ENCODE results near the gene TAF11.
"Not testable (repeated sequence)": the region's sequence is repeated elsewhere in the genome, so short reads cannot be mapped to it uniquely, and the experiment has no call there.

The TAF11 gene

GRCh38 chr6:34904990-34905613 lies 17.3 kb upstream of the TAF11 start:
- DNase-seq (ENCODE audit: low spot score): no peak

- DNase-seq (ENCODE audit: low spot score): no peak
These were observed 14.1 kb upstream of the TAF11 start for GRCh38 chr6:34901930-34902329.

GRCh38 chr6:34900321-34901031 lies 12.6 kb upstream of the TAF11 start:
- DNase-seq (ENCODE audit: low spot score): no peak

GRCh38 chr6:34899748-34900147 lies 11.9 kb upstream of the TAF11 start:
- not testable (repeated sequence) for DNase-seq (ENCODE audit: low spot score)

GRCh38 chr6:34897716-34898115 lies 9.9 kb upstream of the TAF11 start:
- DNase-seq (ENCODE audit: low spot score): no peak

GRCh38 chr6:34897130-34897529 lies 9.3 kb upstream of the TAF11 start:
- no peak for DNase-seq (ENCODE audit: low spot score)

GRCh38 chr6:34894693-34895092 lies 6.9 kb upstream of the TAF11 start:
- no peak for DNase-seq (ENCODE audit: low spot score)

GRCh38 chr6:34891296-34891695 lies 3.5 kb upstream of the TAF11 start:
- no peak for DNase-seq (ENCODE audit: low spot score)

- DNase-seq (ENCODE audit: low spot score): no peak
These were observed 2.7 kb upstream of the TAF11 start for GRCh38 chr6:34890533-34890925.

GRCh38 chr6:34888874-34889555 lies 1.2 kb upstream of the TAF11 start, which contains the start of gene ANKS1A:
Gene ANKS1A, plus strand, starts transcription at chr6:34889255. Its CDS starts 148 bp downstream, at chr6:34889403.
- peak; percentile 75 for DNase-seq (ENCODE audit: low spot score)

- DNase-seq (ENCODE audit: low spot score): no peak
These were observed 643 bp upstream of the TAF11 start for GRCh38 chr6:34888514-34888856.

- not testable (repeated sequence) for DNase-seq (ENCODE audit: low spot score)
These were observed 2.0 kb downstream of the TAF11 start for GRCh38 chr6:34885837-34886236.

GRCh38 chr6:34884996-34885395 lies 2.8 kb downstream of the TAF11 start:
- no peak for DNase-seq (ENCODE audit: low spot score)

GRCh38 chr6:34884073-34884472 lies 3.8 kb downstream of the TAF11 start:
- DNase-seq (ENCODE audit: low spot score): not testable (repeated sequence)

- DNase-seq (ENCODE audit: low spot score): no peak
These were observed 9.9 kb downstream of the TAF11 start for GRCh38 chr6:34877869-34878485.

- no peak for DNase-seq (ENCODE audit: low spot score)
These were observed 10.6 kb downstream of the TAF11 start for GRCh38 chr6:34877259-34877658.

GRCh38 chr6:34876472-34876871 lies 11.4 kb downstream of the TAF11 start:
- DNase-seq (ENCODE audit: low spot score): no peak

- no peak for DNase-seq (ENCODE audit: low spot score)
These were observed 12.3 kb downstream of the TAF11 start for GRCh38 chr6:34875292-34876213.

- DNase-seq (ENCODE audit: low spot score): no peak
These were observed 15.5 kb downstream of the TAF11 start for GRCh38 chr6:34872332-34872731.

GRCh38 chr6:34871853-34872252 lies 16.0 kb downstream of the TAF11 start:
- no peak for DNase-seq (ENCODE audit: low spot score)

- peak; percentile 18 for DNase-seq (ENCODE audit: low spot score)
These were observed 20.4 kb downstream of the TAF11 start for GRCh38 chr6:34867484-34867883.

GRCh38 chr6:34866509-34866908 lies 21.3 kb downstream of the TAF11 start:
- no peak for DNase-seq (ENCODE audit: low spot score)
